T-helper 9 cell (primary cell): Measurements from ENCODE around the gene ATIC.

Experiments used
- DNase-seq: peaks from one replicate; pipeline ENCODE4 v3.0.0-alpha.2; 2020

Gene ATIC

GRCh38 chr2:215361876-215362561 lies 50.2 kb downstream of the ATIC start:
- no peak for DNase-seq

GRCh38 chr2:215362562-215362904 lies 50.7 kb downstream of the ATIC start:
- DNase-seq: no peak

- DNase-seq: no peak
These were observed 51.2 kb downstream of the ATIC start for GRCh38 chr2:215363039-215363438.

- no peak for DNase-seq
These were observed 51.8 kb downstream of the ATIC start for GRCh38 chr2:215363461-215364156.

GRCh38 chr2:215364157-215365155 lies 52.6 kb downstream of the ATIC start:
- no peak for DNase-seq

GRCh38 chr2:215365184-215365658 lies 53.4 kb downstream of the ATIC start:
- no peak for DNase-seq

GRCh38 chr2:215366440-215367032 lies 54.7 kb downstream of the ATIC start:
- DNase-seq: no peak

GRCh38 chr2:215367662-215368492 lies 56.0 kb downstream of the ATIC start:
- no peak for DNase-seq

GRCh38 chr2:215368493-215368809 lies 56.6 kb downstream of the ATIC start:
- no peak for DNase-seq

GRCh38 chr2:215369181-215369760 lies 57.4 kb downstream of the ATIC start:
- no peak for DNase-seq

- no peak for DNase-seq
These were observed 58.5 kb downstream of the ATIC start for GRCh38 chr2:215370112-215370965.

- DNase-seq: no peak
These were observed 60.3 kb downstream of the ATIC start for GRCh38 chr2:215371915-215372897.

GRCh38 chr2:215372968-215373649 lies 61.2 kb downstream of the ATIC start:
- DNase-seq: no peak

GRCh38 chr2:215374002-215374401 lies 62.1 kb downstream of the ATIC start:
- DNase-seq: no peak

- DNase-seq: no peak
These were observed 63.0 kb downstream of the ATIC start for GRCh38 chr2:215374642-215375466.

GRCh38 chr2:215375467-215375830 lies 63.6 kb downstream of the ATIC start:
- DNase-seq: no peak

- no peak for DNase-seq
These were observed 64.4 kb downstream of the ATIC start for GRCh38 chr2:215376103-215376780.
